ENCODE measurements around the gene TNFSF4. TPM values are rescaled to one million over a fixed set of nuclear protein-coding genes. Genes with fewer than 3 reads are reported as not detected.

The TNFSF4 gene
- total and polyA plus RNA-seq, 2 of the 13 experiments (the other 11 are each of a cell fraction or from before 2014, with no cell fraction given): 2.4 to 7.9 TPM

DNA sequence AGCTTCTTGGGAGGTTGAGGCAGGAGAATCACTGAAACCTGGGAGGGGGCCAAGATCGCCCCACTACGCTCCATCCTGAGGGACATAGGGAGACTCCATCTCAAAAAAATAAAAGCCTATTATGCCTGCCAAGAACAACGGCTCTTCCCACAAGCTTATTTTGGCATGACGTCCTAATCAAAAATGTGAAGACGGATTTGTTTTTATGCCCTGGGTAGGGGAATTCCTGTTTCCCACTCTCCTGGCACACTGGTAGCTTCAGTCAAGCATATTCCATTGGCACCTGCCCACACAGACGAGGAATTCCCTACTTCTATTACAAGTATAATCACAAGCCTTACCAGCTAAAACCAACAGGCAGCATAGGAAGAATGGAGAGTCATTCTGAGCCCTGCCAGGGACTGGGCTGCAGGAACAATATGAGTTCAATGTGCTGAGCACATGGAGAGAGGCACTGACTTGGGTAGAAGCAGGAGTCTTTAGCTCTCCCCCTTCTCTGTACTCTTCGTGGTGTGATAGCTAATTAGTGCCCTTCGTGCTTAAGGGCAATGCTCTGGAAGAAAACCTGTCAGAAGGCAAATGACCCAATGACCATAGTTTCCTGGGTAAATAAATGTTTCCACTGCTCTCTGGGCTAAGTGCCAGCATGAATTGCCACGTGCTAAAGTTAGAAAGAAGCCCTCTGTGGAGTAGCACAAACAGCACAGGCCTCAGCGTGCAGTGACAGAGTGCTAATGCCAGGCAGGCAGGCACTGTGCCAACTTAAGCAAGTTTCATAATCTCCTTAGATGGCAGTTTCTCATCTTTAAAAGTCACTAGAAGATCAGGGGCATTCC lies 16.8 kb downstream of the TNFSF4 start (continued):
- TF ChIP-seq ZMYM2 (CRISPR knock-in tag; IDR thresholded peaks at IDR 0.05) (peak; percentile 72; the same call in 1 of the 2 replicates), NFATC3 (CRISPR knock-in tag; IDR thresholded peaks at IDR 0.05) (no peak), ZBTB20 (CRISPR knock-in tag; IDR thresholded peaks at IDR 0.05; ENCODE audit: borderline replicate concordance, low read depth) (peak; percentile 39; the same call in 1 of the 2 replicates), ZNF546 (CRISPR knock-in tag; conservative IDR thresholded peaks at IDR 0.05) (no peak), YEATS2 (CRISPR knock-in tag; IDR thresholded peaks at IDR 0.05; ENCODE audit: borderline replicate concordance) (peak; percentile 64; the same call in 1 of the 2 replicates), MXI1 (IDR thresholded peaks at IDR 0.05; ENCODE audit: borderline replicate concordance, low read depth, low read length) (peak; percentile 71; the same call in 2 of the 3 replicates), ZNF615 (CRISPR knock-in tag; IDR thresholded peaks at IDR 0.05; ENCODE audit: borderline replicate concordance) (no peak), ZNF629 (CRISPR knock-in tag; conservative IDR thresholded peaks at IDR 0.05) (no peak), NAIF1 (CRISPR knock-in tag; IDR thresholded peaks at IDR 0.05; ENCODE audit: borderline replicate concordance) (0 out of 2 replicates have a peak, but pooled peaks have one; percentile 39), BCL6 (CRISPR knock-in tag; IDR thresholded peaks at IDR 0.05) (peak; percentile 77), TCF7L2 (IDR thresholded peaks at IDR 0.05; ENCODE audit: low read depth, low read length) (no peak), TBP (CRISPR knock-in tag; IDR thresholded peaks at IDR 0.05) (no peak), ZNF205 (CRISPR knock-in tag; IDR thresholded peaks at IDR 0.05) (no peak), NCOA5 (CRISPR knock-in tag; IDR thresholded peaks at IDR 0.05) (no peak), MAFG (CRISPR knock-in tag; IDR thresholded peaks at IDR 0.05) (no peak), ZBTB38 (CRISPR knock-in tag; IDR thresholded peaks at IDR 0.05) (no peak), ISX (CRISPR knock-in tag; conservative IDR thresholded peaks at IDR 0.05) (no peak)
- TF ChIP-seq, protein P1, sequence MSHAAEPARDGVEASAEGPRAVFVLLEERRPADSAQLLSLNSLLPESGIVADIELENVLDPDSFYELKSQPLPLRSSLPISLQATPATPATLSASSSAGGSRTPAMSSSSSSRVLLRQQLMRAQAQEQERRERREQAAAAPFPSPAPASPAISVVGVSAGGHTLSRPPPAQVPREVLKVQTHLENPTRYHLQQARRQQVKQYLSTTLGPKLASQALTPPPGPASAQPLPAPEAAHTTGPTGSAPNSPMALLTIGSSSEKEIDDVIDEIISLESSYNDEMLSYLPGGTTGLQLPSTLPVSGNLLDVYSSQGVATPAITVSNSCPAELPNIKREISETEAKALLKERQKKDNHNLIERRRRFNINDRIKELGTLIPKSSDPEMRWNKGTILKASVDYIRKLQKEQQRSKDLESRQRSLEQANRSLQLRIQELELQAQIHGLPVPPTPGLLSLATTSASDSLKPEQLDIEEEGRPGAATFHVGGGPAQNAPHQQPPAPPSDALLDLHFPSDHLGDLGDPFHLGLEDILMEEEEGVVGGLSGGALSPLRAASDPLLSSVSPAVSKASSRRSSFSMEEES (CRISPR knock-in tag; IDR thresholded peaks at IDR 0.05): peak; percentile 84
- TF ChIP-seq, protein P2, sequence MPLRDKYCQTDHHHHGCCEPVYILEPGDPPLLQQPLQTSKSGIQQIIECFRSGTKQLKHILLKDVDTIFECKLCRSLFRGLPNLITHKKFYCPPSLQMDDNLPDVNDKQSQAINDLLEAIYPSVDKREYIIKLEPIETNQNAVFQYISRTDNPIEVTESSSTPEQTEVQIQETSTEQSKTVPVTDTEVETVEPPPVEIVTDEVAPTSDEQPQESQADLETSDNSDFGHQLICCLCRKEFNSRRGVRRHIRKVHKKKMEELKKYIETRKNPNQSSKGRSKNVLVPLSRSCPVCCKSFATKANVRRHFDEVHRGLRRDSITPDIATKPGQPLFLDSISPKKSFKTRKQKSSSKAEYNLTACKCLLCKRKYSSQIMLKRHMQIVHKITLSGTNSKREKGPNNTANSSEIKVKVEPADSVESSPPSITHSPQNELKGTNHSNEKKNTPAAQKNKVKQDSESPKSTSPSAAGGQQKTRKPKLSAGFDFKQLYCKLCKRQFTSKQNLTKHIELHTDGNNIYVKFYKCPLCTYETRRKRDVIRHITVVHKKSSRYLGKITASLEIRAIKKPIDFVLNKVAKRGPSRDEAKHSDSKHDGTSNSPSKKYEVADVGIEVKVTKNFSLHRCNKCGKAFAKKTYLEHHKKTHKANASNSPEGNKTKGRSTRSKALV (CRISPR knock-in tag; IDR thresholded peaks at IDR 0.05): no peak
- TF ChIP-seq, protein P3, sequence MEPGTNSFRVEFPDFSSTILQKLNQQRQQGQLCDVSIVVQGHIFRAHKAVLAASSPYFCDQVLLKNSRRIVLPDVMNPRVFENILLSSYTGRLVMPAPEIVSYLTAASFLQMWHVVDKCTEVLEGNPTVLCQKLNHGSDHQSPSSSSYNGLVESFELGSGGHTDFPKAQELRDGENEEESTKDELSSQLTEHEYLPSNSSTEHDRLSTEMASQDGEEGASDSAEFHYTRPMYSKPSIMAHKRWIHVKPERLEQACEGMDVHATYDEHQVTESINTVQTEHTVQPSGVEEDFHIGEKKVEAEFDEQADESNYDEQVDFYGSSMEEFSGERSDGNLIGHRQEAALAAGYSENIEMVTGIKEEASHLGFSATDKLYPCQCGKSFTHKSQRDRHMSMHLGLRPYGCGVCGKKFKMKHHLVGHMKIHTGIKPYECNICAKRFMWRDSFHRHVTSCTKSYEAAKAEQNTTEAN (CRISPR knock-in tag; conservative IDR thresholded peaks at IDR 0.05): peak; percentile 79
- TF ChIP-seq, protein P4, sequence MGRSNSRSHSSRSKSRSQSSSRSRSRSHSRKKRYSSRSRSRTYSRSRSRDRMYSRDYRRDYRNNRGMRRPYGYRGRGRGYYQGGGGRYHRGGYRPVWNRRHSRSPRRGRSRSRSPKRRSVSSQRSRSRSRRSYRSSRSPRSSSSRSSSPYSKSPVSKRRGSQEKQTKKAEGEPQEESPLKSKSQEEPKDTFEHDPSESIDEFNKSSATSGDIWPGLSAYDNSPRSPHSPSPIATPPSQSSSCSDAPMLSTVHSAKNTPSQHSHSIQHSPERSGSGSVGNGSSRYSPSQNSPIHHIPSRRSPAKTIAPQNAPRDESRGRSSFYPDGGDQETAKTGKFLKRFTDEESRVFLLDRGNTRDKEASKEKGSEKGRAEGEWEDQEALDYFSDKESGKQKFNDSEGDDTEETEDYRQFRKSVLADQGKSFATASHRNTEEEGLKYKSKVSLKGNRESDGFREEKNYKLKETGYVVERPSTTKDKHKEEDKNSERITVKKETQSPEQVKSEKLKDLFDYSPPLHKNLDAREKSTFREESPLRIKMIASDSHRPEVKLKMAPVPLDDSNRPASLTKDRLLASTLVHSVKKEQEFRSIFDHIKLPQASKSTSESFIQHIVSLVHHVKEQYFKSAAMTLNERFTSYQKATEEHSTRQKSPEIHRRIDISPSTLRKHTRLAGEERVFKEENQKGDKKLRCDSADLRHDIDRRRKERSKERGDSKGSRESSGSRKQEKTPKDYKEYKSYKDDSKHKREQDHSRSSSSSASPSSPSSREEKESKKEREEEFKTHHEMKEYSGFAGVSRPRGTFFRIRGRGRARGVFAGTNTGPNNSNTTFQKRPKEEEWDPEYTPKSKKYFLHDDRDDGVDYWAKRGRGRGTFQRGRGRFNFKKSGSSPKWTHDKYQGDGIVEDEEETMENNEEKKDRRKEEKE (IDR thresholded peaks at IDR 0.05): no peak

Measured in HepG2 (cell line).